MM.1S (cell line): ENCODE measurements around the gene MYRIP.

ENCODE experiments used
- DNase-seq: peaks from one replicate; pipeline ENCODE4 v3.0.0-alpha.2; 2015
- H2AFZ ChIP-seq: fragments of 300-600 bp; sonication (generic); 2 replicates; pipeline ENCODE4 v1.6.0; 2016; ENCODE audit warnings: antibody characterized with exemption, low read length
- H3F3A ChIP-seq: fragments of 300-600 bp; sonication (generic); 2 replicates; pipeline ENCODE4 v1.6.1; 2016; ENCODE audit warnings: mild to moderate bottlenecking, antibody characterized with exemption, low read length, moderate library complexity, mixed read lengths; ENCODE audit not compliant: insufficient read depth
- H3K27ac ChIP-seq: fragments of 300-600 bp; sonication (generic); 2 replicates; pipeline ENCODE4 v1.5.1; 2016; ENCODE audit warnings: mild to moderate bottlenecking, low read length
- H3K27me3 ChIP-seq: fragments of 300-600 bp; sonication (generic); replicated peaks from 2 replicates; pipeline ENCODE4 v1.6.0; 2016; ENCODE audit warnings: low read length; ENCODE audit not compliant: insufficient read depth
- H3K36me3 ChIP-seq: fragments of 300-600 bp; sonication (generic); replicated peaks from 2 replicates; pipeline ENCODE4 v1.6.1; 2016; ENCODE audit warnings: mild to moderate bottlenecking, low read length, mixed read lengths; ENCODE audit not compliant: insufficient read depth
- H3K4me1 ChIP-seq: fragments of 300-600 bp; sonication (generic); 2 replicates; pipeline ENCODE4 v1.6.1; 2016; ENCODE audit warnings: low read length, mixed read lengths
- H3K4me2 ChIP-seq: fragments of 300-600 bp; sonication (generic); 2 replicates; pipeline ENCODE4 v1.6.0; 2016; ENCODE audit warnings: low read depth, low read length
- H3K4me3 ChIP-seq: fragments of 300-600 bp; sonication (generic); 2 replicates; pipeline ENCODE4 v1.5.1; 2016; ENCODE audit warnings: low read length, mixed read lengths
- H3K79me2 ChIP-seq: fragments of 300-600 bp; sonication (generic); 2 replicates; pipeline ENCODE4 v1.6.1; 2016; ENCODE audit warnings: mixed run types, low read length, mixed read lengths
- H3K9ac ChIP-seq: fragments of 300-600 bp; sonication (generic); 2 replicates; pipeline ENCODE4 v1.6.1; 2016; ENCODE audit warnings: low read length, mixed read lengths
- H3K9me2 ChIP-seq: fragments of 300-600 bp; sonication (generic); replicated peaks from 2 replicates; pipeline ENCODE4 v1.6.1; 2016; ENCODE audit warnings: mild to moderate bottlenecking, low read length, mixed read lengths; ENCODE audit not compliant: insufficient read depth
- H3K9me3 ChIP-seq: fragments of 300-600 bp; sonication (generic); replicated peaks from 2 replicates; pipeline ENCODE4 v1.6.1; 2016; ENCODE audit warnings: mild to moderate bottlenecking, low read length, mixed read lengths; ENCODE audit not compliant: insufficient read depth
- H4K20me1 ChIP-seq: fragments of 300-600 bp; sonication (generic); 2 replicates; pipeline ENCODE4 v1.6.1; 2016; ENCODE audit warnings: mild to moderate bottlenecking, low read length, moderate library complexity, mixed read lengths; ENCODE audit not compliant: insufficient read depth
- EZH2 ChIP-seq: fragments of 300-600 bp; sonication (generic); optimal IDR thresholded peaks from 2 replicates; pipeline ENCODE3; 2017; ENCODE audit warnings: low read depth, mild to moderate bottlenecking, antibody characterized with exemption, low read length, mixed read lengths
- EZH2phosphoT487 ChIP-seq: fragments of 300-600 bp; sonication (generic); IDR thresholded peaks from 2 replicates; pipeline ENCODE4 v1.6.1; 2018; ENCODE audit warnings: antibody characterized with exemption, low read length
- TF ChIP-seq, protein P1 (sequence below): fragments of 300-600 bp; sonication (generic); IDR thresholded peaks from 2 replicates; pipeline ENCODE4 v1.5.1; 2016; ENCODE audit warnings: antibody characterized with exemption, low read length, mixed read lengths

The MYRIP gene

DNA sequence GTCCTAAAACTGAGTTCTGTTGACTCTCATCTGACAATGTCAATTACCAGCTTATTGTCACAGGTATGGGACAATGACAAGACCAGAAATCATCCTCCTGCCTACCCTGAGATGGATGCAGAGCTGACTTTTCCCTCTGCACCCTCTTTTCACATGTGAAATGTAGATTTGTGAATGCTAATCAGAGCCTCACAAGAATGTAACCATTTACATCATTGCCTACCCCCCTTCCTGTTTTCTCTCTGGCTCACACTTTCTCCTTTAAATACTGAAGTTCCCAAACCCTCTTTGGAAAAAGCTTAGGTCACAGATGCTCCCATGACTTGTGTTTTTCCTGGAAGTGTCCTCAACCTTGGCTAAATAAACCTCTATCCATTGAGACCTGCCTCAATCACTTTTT lies 228.2 kb downstream of the MYRIP start:
- Histone ChIP-seq H2AFZ (no peak overlapping the region), H3K4me3 (no peak overlapping the region), H3K9me3 (no peaks in the 10 kb centered on the region), H3K36me3 (no peaks in the 10 kb centered on the region), H3F3A (no peaks in the 10 kb centered on the region), H3K27ac (no peak overlapping the region), H3K27me3 (no peaks in the 10 kb centered on the region), H4K20me1 (no peaks in the 10 kb centered on the region), H3K4me1 (no peaks in the 10 kb centered on the region), H3K9me2 (no peaks in the 10 kb centered on the region), H3K79me2 (no peaks in the 10 kb centered on the region), H3K4me2 (no peak overlapping the region), H3K9ac (no peak overlapping the region)
- DNase-seq = no peak
- no peak for TF ChIP-seq EZH2phosphoT487
- TF ChIP-seq, protein P1, sequence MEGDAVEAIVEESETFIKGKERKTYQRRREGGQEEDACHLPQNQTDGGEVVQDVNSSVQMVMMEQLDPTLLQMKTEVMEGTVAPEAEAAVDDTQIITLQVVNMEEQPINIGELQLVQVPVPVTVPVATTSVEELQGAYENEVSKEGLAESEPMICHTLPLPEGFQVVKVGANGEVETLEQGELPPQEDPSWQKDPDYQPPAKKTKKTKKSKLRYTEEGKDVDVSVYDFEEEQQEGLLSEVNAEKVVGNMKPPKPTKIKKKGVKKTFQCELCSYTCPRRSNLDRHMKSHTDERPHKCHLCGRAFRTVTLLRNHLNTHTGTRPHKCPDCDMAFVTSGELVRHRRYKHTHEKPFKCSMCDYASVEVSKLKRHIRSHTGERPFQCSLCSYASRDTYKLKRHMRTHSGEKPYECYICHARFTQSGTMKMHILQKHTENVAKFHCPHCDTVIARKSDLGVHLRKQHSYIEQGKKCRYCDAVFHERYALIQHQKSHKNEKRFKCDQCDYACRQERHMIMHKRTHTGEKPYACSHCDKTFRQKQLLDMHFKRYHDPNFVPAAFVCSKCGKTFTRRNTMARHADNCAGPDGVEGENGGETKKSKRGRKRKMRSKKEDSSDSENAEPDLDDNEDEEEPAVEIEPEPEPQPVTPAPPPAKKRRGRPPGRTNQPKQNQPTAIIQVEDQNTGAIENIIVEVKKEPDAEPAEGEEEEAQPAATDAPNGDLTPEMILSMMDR = no peak
- no peak for TF ChIP-seq EZH2

DNA sequence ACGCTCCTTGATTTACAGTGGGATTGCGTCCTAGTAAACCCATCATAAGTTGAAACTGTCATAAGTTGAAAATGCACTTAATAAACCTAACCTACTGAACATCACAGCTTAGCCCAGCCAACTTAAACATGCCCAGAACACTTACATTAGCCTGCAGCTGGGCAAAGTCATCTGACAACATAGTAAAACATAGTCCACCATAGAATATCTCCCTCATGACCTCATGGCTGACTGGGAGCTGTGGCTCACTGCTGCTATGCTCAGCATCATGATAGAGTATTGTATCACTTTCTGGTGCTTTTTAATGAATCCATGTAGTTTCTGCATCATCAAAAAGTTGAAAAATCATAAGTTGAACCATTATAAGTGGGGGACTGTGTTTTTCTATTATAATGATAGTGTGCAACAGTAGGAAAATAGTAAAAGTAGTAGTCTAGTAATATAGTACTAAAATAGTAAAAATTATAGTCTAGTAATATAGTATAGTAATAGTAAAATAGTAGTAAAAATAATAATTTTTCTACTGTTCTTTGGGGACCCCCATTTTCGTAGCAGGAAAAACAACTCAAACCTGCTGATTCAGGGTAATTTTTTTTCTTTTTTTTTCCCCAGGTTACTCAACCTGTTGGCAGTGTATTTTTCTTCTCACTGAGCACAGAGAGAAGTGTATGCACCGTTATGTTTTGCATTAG lies 233.5 kb downstream of the MYRIP start:
- Histone ChIP-seq H3K4me3 (no peak overlapping the region), H4K20me1 (no peaks in the 10 kb centered on the region), H3K4me2 (no peak overlapping the region), H3F3A (no peaks in the 10 kb centered on the region), H3K27ac (no peak overlapping the region), H3K9ac (no peak overlapping the region), H3K9me2 (no peaks in the 10 kb centered on the region), H2AFZ (no peak overlapping the region), H3K4me1 (no peaks in the 10 kb centered on the region), H3K27me3 (no peaks in the 10 kb centered on the region), H3K36me3 (no peaks in the 10 kb centered on the region), H3K79me2 (no peaks in the 10 kb centered on the region), H3K9me3 (no peaks in the 10 kb centered on the region)
- DNase-seq = no peak
- TF ChIP-seq EZH2 = no peak

DNA sequence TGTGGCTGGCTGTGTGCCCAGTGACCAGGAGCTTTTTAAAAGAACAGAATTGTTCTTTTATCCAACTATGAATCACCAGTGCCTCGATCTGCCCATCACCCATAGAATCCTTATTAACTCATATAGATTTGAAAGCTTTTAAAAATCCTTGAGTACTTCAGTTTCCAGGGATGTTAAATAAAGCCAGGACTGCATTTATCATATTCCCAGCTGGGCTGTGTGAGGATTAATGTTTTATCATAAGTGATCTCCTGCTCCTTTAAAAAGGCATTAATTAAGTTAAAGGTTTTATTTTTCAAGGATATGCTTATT lies 234.0 kb downstream of the MYRIP start:
- Histone ChIP-seq H3K27ac (no peak overlapping the region), H4K20me1 (no peaks in the 10 kb centered on the region), H3K36me3 (no peaks in the 10 kb centered on the region), H3K4me2 (no peak overlapping the region), H3K9me3 (no peaks in the 10 kb centered on the region), H3K4me3 (no peak overlapping the region), H3K9me2 (no peaks in the 10 kb centered on the region), H3F3A (no peaks in the 10 kb centered on the region), H3K4me1 (no peaks in the 10 kb centered on the region), H3K79me2 (no peaks in the 10 kb centered on the region), H3K27me3 (no peaks in the 10 kb centered on the region), H2AFZ (no peak overlapping the region), H3K9ac (no peak overlapping the region)
- DNase-seq = no peak
- TF ChIP-seq, protein P1 = no peak
- TF ChIP-seq EZH2phosphoT487 = no peak
- TF ChIP-seq EZH2 = no peak

GRCh38 chr3:40044487-40044886 lies 235.1 kb downstream of the MYRIP start:
- Histone ChIP-seq H3K27me3 (no peaks in the 10 kb centered on the region), H3F3A (no peaks in the 10 kb centered on the region), H3K4me1 (no peaks in the 10 kb centered on the region), H3K9me2 (no peaks in the 10 kb centered on the region), H3K4me3 (no peak overlapping the region), H3K36me3 (no peaks in the 10 kb centered on the region), H3K27ac (no peak overlapping the region), H2AFZ (no peak overlapping the region), H4K20me1 (no peaks in the 10 kb centered on the region), H3K9ac (no peak overlapping the region), H3K9me3 (no peaks in the 10 kb centered on the region), H3K79me2 (no peaks in the 10 kb centered on the region), H3K4me2 (no peak overlapping the region)
- DNase-seq = no peak
- TF ChIP-seq EZH2 (no peak), EZH2phosphoT487 (no peak)
- TF ChIP-seq, protein P1 = no peak
